ENCODE measurements around the gene SPATA3.
"Not testable (repeated sequence)": the region's sequence is repeated elsewhere in the genome, so short reads cannot be mapped to it uniquely, and the experiment has no call there.

SPATA3 gene

DNA sequence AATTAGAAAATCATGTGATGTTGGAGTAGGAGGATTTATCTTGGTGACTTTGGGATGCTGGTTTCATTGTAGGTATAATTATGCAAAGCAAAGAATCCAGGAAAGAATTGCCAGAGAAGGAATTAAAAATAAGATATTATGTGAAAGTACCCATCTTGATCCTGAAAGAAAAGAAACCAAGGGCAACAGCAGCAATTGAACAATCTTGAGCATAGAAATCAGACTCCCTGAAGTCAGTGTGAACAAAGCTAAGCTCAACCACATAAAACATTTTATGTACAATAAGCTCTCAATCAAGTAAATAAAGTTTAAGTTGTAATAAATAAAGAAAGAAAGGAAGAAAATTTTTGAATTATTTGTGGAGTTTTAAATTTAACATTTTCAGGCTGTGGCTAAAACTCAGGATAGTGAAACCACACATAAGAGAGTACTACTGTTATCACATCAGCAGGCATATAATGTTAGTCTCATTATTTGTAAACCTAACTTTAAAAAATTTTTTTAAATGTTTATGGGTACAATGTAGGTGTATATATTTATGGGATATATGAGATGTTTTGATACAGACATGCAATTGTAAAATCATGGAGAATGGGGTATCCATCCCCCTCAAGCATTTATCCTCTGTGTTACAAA is 38.0 kb upstream of the SPATA3 start:
- DNase-seq (ENCODE audit: insufficient read length, low spot score) (no peak), FAIRE-seq (no peak)
- no peak for TF ChIP-seq POLR2A (IDR thresholded peaks at IDR 0.05; ENCODE audit: low read depth, low read length)

DNA sequence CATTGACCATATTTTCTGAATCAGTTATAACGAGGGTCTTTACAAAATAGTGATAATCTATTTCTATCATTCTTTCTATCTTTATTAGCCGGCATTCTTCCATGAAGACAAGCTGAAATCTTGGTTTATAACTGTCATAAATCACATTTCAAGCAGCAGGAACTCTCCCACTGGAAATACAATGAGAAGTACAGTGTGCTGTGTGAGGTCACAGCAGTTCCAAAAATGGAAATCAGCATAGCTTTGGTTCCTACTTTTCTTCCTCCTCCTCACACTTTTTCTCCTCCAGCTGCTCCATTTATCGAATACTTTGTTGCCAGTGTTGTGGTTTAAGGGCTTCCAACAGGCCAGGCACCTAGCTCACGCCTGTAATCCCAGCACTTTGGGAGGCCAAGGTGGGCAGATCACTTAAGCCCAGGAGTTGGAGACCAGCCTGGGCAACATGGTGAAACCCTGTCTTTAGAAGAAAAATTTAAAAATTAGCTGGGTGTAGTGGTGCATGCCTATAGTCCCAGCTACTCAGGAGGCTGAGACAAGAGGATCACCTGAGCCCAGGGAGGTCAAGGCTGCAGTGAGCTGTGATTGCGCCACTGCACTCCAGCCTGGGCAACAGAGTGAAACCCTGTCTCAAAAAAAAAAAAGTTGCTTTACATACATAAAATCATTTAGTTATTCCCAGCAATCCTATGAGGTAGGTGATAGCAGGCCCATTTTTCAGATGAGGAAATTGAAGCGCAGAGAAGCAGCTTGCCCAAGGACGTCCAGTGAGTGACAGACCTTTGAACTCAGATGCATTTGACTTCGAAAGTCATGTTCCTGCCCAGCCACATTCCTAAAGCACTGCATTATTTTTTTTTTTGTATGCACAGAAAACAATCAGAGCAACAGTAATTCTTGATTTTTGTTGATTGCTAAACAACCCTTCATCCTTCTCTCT is 36.8 kb upstream of the SPATA3 start:
- TF ChIP-seq POLR2A (IDR thresholded peaks at IDR 0.05; ENCODE audit: low read depth, low read length), result no peak
- FAIRE-seq (no peak), DNase-seq (ENCODE audit: insufficient read length, low spot score) (no peak)

DNA sequence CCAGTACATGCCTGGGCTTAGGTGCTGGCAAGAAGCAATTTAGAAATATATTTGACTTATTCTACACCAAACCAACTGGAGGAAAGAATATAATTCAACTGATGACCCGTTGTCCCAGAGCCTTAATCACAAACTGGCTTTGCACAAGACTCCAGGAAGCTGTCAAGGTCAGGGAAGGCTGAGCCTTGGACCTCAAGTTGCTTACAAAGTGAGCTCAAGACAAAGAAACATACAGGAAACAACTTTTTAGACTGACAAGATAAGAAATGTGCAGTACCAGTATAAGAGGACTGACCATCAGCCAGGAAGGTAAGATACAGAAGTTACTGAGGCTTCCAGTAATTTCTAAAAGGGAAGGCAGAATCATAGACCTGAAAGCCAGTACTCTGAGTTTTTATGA is 35.9 kb upstream of the SPATA3 start:
- DNase-seq (ENCODE audit: insufficient read length, low spot score), result no peak
- no peak for FAIRE-seq
- no peak for TF ChIP-seq POLR2A (IDR thresholded peaks at IDR 0.05; ENCODE audit: low read depth, low read length)

DNA sequence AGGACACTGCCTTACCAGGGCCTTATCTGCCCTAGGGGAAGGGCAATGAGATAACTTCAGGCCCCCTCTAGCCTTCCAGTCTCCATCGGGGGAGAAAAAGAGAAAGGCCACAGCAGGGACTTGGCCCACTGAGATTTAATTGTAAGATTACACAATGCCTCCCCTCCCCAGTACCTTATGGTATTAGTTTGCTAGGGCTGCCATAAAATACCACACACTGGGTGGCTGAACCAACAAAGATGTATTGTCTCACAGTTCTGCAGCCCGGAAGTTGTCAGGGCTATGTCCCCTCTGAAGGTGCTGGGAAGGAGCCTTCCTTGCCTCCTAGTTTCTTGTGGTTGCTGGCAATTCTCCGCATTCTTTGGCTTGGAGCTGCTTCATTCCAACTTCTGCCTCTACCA is 34.8 kb upstream of the SPATA3 start:
- FAIRE-seq, result no peak
- no peak for DNase-seq (ENCODE audit: insufficient read length, low spot score)
- no peak for TF ChIP-seq POLR2A (IDR thresholded peaks at IDR 0.05; ENCODE audit: low read depth, low read length)

DNA sequence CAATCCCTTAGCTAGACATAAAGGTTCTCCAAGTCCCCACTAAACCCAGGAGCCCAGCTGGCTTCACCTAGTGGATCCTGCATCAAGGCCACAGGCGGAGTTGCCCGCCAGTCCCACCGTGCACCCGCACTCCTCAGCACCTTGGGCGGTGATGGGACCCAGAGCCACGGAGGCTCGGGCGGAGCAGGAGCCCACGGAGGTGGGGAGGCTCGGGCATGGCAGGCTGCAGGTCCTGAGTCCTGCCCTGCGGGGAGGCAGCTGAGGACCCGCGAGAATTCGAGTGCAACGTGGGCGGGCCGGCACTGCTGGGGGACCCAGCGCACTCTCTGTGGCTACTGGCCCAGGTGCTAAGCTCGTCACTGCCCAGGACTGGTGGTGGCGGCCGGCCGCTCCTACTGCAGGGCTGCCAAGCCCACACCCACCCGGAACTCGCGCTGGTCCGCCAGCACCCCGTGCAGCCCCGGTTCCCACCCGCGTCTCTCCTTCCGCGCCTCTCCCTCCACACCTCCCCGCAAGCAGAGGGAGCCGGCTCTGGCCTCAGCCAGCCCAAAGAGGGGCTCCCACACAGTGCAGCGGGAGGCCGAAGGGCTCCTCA is 31.7 kb upstream of the SPATA3 start:
- FAIRE-seq, result no peak
- DNase-seq (ENCODE audit: insufficient read length, low spot score), result no peak

DNA sequence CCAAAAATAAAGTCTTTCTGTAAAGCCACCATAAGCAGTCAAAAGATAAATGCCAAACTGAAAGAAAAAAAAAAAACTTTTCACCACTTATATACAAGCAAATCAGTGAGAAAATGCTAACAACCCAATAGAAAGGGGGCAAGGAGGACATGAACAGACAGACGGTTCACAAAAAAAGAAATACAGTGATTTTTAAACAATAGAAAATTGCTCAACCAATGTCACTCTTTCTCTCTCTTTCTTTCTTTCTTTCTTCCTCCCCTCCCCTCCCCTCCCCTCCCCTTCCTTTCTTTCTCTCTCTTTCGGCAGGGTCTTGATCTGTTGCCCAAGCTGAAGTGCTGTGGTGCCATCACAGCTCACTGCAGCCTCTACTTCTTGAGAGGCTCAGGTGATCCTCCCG is 28.8 kb upstream of the SPATA3 start:
- no peak for TF ChIP-seq POLR2A (IDR thresholded peaks at IDR 0.05; ENCODE audit: low read depth, low read length)
- DNase-seq (ENCODE audit: insufficient read length, low spot score) (no peak), FAIRE-seq (no peak)

More for the DNA sequence above, 31.7 kb upstream of the SPATA3 start:
- TF ChIP-seq POLR2A (IDR thresholded peaks at IDR 0.05; ENCODE audit: low read depth, low read length), result no peak

DNA sequence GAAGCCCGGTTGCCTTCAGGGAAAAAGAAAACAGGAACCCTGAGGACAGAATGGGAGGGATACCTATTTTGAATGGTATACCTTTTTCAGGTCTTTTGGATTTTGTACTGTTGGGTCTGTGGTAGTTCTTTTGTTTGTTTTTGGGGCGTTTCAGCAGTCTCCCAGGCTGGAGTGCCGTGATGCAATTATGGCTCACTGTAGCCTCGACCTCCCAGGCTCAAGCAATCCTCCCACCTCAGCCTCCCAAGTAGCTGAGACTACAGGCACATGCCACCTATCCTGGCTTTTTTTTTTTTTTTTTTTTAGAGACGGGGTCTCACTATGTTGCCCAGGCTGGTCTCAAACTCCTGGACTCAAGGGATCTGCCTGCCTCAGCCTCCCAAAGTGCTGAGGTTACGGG is 27.6 kb upstream of the SPATA3 start:
- not testable (repeated sequence) for FAIRE-seq; DNase-seq (ENCODE audit: insufficient read length, low spot score)

DNA sequence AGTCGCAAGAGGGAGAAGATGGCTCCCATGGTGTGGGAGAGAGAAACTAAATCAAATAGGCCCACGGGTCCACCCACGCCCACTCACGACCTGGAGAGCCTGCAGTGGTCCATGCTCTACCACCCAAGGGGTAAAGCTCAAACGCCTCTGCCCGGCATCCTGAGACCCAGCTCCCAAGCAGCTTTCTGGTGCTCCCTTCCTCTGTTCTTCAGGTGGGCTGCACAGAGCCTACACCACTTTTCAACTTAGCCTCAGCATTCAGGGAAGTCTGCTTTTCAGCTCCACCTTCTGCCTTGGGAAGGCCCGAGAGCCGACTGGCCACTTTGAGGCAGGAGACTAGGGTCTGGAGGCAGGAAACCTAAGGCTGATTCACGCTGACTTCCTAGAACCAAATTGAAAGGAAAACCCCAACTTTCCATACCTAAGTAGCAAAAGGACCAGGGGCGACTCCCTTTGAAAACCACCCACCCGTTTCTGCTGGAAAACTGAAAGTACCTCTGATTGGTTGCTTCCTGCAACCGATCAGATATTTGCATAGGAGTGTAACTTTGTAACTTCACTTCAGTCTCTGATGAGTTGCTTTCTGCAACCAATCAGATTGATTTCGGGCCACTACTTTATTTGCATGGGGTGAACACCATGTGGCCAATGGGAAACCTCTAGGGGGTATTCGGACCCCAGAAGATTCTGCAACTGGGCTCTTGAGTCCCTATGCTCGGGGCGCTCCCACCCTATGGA is 26.8 kb upstream of the SPATA3 start:
- FAIRE-seq (peak; percentile 92), DNase-seq (ENCODE audit: insufficient read length, low spot score) (no peak)
- no peak for TF ChIP-seq POLR2A (IDR thresholded peaks at IDR 0.05; ENCODE audit: low read depth, low read length)

DNA sequence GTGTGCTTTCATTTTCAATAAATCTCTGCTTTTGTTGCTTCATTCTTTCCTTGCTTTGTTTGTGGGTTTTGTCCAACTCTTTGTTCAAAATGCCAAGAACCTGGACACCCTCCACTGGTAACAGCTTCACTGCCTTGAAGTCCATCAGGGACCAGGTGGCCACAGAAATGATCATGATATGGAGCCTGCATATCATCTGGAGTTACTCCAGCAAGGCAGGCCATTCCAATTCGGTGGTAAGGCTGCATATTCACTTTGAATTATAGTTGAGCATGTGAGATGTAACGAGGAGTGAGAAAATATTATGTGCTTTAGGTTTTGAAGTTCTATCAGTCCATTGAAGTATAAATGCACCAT is 26.3 kb upstream of the SPATA3 start:
- DNase-seq (ENCODE audit: insufficient read length, low spot score) (no peak), FAIRE-seq (no peak)
- TF ChIP-seq POLR2A (IDR thresholded peaks at IDR 0.05; ENCODE audit: low read depth, low read length), result no peak

DNA sequence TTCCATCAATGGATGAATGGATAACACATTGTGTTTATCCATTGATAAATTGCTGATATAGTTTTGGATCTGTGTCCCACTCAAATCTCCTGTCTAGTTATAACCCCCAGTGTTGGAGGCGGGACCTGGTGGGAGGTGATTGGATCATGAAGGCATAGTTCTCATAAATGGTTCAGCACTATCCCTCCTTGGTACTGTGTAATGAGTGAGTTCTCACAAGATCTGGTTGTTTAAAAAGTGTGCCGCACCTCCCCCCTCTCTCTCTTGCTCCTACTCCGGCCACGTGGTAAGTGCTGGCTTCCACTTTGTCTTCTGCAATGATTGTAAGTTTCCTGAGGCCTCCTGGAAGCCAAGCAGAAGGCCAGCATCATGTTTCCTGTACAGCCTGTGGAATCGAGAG is 23.9 kb upstream of the SPATA3 start:
- DNase-seq (ENCODE audit: insufficient read length, low spot score) (no peak), FAIRE-seq (no peak)
- TF ChIP-seq POLR2A (IDR thresholded peaks at IDR 0.05; ENCODE audit: low read depth, low read length), result no peak

DNA sequence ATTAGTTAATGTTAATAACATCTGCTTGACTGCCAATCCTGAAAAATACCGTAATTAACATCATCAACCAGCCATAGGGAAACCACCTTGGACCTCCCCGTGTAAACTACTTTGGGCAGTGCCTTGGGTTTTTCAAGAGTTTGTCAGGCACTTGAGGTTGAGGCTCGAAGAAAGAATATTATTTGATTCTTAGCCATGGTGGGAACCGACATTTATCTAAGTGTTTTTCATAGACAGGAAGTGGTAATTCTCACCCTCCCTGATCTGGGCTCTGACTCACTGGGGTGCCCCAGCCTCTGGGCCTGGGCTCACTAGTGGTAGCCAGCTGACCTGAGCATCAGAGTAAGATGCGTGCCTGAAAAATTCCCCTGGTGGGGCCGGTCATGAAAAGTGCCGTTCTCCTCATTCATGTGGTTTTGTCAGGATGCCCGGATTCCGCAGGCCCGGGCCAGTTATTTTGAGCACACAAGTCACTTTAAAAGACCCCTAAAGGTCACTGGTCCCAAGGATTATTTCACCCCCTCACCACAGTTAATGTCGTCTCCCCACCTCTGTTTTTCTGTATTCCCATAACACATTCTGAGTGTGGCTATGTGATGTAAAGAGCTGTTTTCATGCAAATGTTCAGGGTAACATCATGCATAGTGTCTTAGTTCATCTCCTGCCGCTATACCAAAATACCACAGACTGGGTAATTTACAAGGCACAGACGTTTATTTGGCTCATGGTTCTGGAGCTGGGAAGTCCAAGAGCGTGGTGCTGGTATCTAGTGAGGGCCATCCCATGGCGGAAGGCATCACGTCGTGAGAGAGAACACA is 21.6 kb upstream of the SPATA3 start:
- peak; percentile 82 for DNase-seq (ENCODE audit: insufficient read length, low spot score)
- no peak for TF ChIP-seq POLR2A (IDR thresholded peaks at IDR 0.05; ENCODE audit: low read depth, low read length)
- FAIRE-seq, result peak; percentile 20

DNA sequence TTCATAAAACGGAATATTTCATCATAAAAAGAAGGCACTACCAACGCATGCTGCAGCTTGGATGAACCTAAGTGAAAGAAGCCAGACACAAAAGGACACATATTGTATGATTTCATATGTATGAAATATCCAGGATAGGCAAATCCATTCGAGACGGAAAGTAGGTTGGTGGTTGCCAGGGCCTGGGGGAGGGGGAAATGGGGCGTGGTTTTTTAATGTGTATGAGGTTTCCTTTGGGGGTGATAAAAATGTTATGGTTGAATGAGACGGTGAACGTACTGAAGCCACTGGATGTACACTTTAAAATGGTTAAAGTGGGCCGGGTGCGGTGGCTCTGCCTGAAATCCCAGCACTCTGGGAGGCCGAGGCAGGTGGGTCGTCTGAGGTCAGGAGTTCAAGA is 20.0 kb upstream of the SPATA3 start:
- DNase-seq (ENCODE audit: insufficient read length, low spot score) (no peak), FAIRE-seq (no peak)
- TF ChIP-seq POLR2A (IDR thresholded peaks at IDR 0.05; ENCODE audit: low read depth, low read length), result no peak

DNA sequence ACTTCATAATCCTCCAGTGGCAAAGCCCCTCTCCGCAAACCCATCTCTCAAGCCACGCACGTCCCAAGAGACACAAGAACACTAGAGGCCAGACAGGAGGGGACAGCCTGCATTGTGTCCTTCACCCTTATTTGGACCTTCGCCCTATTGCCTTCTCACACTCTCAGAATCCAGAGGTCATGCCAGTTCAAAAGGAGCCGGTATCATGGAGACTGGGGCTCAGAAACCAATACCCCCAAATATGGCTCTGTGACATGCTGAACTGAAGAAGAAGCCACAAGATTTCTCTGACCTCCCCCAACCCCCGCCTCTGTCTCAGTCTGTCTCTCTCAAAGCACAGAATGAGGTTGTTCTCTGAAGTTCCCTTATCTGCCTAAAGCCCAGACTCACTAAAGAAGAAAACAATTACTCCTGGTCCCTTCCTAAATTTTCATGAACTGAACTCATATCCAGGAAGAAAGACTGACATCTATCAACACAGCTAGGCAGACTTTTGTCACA is 19.2 kb upstream of the SPATA3 start:
- no peak for TF ChIP-seq POLR2A (IDR thresholded peaks at IDR 0.05; ENCODE audit: low read depth, low read length)
- DNase-seq (ENCODE audit: insufficient read length, low spot score) (no peak), FAIRE-seq (no peak)
